ENCODE data around the gene CLTA.

- no peak for TF ChIP-seq POLR2A (IDR thresholded peaks at IDR 0.05)
- TF ChIP-seq, protein P1, sequence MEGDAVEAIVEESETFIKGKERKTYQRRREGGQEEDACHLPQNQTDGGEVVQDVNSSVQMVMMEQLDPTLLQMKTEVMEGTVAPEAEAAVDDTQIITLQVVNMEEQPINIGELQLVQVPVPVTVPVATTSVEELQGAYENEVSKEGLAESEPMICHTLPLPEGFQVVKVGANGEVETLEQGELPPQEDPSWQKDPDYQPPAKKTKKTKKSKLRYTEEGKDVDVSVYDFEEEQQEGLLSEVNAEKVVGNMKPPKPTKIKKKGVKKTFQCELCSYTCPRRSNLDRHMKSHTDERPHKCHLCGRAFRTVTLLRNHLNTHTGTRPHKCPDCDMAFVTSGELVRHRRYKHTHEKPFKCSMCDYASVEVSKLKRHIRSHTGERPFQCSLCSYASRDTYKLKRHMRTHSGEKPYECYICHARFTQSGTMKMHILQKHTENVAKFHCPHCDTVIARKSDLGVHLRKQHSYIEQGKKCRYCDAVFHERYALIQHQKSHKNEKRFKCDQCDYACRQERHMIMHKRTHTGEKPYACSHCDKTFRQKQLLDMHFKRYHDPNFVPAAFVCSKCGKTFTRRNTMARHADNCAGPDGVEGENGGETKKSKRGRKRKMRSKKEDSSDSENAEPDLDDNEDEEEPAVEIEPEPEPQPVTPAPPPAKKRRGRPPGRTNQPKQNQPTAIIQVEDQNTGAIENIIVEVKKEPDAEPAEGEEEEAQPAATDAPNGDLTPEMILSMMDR (IDR thresholded peaks at IDR 0.05), result no peak
Observed at GRCh38 chr9:36217256-36217968, 26.7 kb downstream of the CLTA start.
